MM.1S (cell line): ENCODE measurements around the gene LYRM9.

Experiments
- EZH2 ChIP-seq: fragments of 300-600 bp; sonication (generic); optimal IDR thresholded peaks from 2 replicates; pipeline ENCODE3; 2017; ENCODE audit warnings: low read depth, mild to moderate bottlenecking, antibody characterized with exemption, low read length, mixed read lengths
- EZH2phosphoT487 ChIP-seq: fragments of 300-600 bp; sonication (generic); IDR thresholded peaks from 2 replicates; pipeline ENCODE4 v1.6.1; 2018; ENCODE audit warnings: antibody characterized with exemption, low read length
- TF ChIP-seq, protein P1 (sequence below): fragments of 300-600 bp; sonication (generic); IDR thresholded peaks from 2 replicates; pipeline ENCODE4 v1.5.1; 2016; ENCODE audit warnings: antibody characterized with exemption, low read length, mixed read lengths

DNA sequence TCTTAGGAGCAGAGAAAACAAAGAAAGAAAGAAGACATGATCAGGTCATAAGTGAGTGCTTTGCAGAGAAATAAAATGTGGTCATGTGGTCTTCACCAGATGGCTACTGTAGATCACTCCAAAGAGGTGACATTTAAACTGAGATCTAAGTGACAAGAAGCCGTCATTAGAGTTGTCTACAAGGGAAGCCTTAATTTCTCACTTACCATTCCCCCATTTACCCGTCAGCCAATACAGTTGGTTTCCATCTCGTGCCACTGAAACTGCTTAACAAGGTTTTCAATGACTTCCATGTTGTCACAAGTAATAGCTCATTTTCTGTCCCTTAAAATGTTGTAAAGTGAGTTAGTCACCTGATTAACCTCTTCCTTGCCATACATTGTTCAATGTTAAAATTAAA lies 6.4 kb upstream of the LYRM9 start:
- no peak for TF ChIP-seq EZH2
- TF ChIP-seq, protein P1, sequence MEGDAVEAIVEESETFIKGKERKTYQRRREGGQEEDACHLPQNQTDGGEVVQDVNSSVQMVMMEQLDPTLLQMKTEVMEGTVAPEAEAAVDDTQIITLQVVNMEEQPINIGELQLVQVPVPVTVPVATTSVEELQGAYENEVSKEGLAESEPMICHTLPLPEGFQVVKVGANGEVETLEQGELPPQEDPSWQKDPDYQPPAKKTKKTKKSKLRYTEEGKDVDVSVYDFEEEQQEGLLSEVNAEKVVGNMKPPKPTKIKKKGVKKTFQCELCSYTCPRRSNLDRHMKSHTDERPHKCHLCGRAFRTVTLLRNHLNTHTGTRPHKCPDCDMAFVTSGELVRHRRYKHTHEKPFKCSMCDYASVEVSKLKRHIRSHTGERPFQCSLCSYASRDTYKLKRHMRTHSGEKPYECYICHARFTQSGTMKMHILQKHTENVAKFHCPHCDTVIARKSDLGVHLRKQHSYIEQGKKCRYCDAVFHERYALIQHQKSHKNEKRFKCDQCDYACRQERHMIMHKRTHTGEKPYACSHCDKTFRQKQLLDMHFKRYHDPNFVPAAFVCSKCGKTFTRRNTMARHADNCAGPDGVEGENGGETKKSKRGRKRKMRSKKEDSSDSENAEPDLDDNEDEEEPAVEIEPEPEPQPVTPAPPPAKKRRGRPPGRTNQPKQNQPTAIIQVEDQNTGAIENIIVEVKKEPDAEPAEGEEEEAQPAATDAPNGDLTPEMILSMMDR, result no peak
- no peak for TF ChIP-seq EZH2phosphoT487
